GM18517 (cell line): ENCODE measurements around the gene C1orf174.
A peak's percentile ranks its signal among the peaks of the same experiment; 100 is the strongest.

ENCODE experiments used
- ATAC-seq: cut with Tn5 transposase; IDR thresholded peaks from one replicate; pipeline ENCODE4 v1.9.1; 2021; ENCODE audit warnings: mild to moderate bottlenecking, moderate library complexity; ENCODE audit not compliant: unreplicated experiment

C1orf174 gene

DNA sequence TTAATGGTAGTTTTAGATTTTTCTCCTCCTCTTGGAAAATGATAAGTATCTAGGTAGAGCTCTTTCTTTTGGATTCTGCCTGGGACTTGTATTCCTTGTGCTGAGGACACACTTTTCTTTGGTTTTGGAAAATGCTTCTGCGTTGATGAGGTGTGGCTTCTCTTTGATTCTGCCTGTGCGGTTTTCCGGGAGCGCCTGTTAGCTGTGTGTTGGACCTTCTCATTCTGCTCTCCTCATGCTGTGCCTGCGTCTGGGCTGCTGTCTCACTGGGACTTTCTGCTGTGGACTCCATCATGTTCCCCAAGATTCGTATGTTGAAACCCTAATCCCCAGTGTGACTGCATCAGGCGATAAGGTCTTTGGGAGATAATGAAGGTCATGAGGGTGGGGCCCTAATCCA, 21.0 kb downstream of the C1orf174 start:
- no peak for ATAC-seq

DNA sequence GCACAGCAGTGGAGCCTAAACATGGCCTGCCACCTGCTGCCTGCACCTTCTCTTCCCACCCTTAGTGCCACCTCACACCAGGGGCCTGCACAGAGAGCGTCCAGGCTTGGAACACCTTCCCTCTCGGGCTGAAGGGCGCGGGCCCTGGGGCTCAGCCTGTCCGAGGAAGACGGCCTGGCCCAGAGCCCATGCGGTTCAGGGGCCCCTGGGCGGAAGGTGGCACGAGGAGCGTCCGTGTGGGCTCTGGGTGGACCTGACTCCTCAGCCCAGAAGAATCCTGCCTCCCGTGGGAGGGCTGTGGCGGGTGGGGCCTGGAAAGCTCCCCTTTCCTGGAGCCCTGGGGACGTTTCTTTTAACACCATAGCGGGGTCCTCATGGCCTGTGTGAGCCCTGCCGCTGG, 23.4 kb downstream of the C1orf174 start:
- no peak for ATAC-seq

DNA sequence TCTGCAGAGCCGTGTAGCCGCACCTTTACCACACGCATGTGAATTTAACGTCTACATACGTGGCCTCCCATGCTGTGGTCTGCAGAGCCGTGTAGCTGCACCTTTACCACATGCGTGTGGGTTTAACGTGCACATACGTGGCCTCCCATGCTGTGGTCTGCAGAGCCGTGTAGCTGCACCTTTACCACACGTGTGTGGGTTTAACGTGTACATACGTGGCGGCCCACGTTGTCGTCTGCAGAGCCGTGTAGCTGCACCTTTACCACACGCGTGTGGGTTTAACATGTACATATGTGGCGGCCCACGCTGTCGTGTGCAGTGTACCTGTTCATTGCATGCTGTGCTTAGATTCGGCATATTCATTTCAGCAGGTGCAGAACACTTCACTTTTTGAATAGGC, 25.3 kb downstream of the C1orf174 start:
- no peak for ATAC-seq

DNA sequence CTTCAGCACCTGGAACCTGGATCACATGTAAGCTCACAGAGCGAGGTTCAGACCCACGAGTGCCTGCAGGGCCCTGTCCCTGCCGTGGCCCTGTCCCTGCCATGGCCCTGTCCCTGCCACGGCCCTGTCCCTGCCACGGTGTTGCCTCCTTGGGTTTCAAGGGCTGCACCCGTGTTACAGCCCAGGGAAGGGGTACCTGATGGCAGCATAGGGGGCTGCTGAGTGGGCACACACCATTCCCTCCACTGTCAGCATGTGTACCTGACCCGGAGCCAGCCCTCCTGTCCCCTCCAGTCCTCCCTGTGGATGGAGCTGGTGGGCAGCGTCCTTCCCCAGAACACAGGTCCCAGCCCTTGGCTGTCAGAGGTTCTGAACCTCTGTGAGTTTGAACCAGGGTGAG, 27.5 kb downstream of the C1orf174 start:
- ATAC-seq: no peak

DNA sequence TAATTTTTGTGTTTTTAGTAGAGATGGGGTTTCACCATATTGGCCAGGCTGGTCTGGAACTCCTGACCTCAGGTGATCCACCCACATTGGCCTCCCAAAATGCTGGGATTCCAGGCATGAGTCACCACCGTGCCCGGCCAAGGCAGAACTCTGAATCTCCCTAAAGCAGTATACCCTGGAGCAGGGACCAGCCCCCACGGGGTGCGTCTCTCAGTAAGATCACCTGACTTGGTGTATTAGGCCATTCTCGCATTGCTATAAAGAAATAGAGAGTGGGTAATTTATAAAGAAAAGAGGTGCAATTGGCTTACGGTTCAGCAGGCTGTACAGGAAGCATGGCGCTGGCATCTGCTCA, 28.6 kb downstream of the C1orf174 start:
- no peak for ATAC-seq

- no peak for ATAC-seq
Observed at GRCh38 chr1:3869751-3870301, 30.2 kb downstream of the C1orf174 start.

DNA sequence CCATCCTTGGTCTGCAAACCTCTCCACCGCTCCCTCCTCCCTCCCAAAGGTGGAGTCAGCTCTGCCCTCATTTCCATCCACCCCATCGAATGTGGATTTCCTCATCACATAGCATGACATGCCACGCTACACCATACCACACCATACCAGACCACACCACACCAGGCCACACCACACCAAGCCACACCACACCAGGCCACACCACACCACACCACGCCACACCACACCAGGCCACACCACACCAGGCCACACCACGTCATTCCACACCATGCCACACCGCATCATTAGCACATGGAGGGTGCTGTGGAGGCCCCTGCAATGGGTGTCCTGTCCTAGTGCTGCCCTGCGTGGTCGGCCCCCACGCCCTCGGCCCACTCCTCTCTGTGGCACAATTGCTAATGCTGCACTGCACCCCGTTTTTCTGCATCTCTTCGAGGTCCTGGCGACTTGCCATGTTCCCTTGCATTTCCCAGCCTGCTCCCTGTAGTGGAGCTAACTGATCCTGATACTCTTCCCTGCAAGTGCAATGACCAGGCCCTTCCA, 31.5 kb downstream of the C1orf174 start:
- no peak for ATAC-seq

- ATAC-seq: no peak
Observed at GRCh38 chr1:3865606-3866160, 34.4 kb downstream of the C1orf174 start.

GRCh38 chr1:3864884-3865283, 35.2 kb downstream of the C1orf174 start:
- ATAC-seq: no peak

DNA sequence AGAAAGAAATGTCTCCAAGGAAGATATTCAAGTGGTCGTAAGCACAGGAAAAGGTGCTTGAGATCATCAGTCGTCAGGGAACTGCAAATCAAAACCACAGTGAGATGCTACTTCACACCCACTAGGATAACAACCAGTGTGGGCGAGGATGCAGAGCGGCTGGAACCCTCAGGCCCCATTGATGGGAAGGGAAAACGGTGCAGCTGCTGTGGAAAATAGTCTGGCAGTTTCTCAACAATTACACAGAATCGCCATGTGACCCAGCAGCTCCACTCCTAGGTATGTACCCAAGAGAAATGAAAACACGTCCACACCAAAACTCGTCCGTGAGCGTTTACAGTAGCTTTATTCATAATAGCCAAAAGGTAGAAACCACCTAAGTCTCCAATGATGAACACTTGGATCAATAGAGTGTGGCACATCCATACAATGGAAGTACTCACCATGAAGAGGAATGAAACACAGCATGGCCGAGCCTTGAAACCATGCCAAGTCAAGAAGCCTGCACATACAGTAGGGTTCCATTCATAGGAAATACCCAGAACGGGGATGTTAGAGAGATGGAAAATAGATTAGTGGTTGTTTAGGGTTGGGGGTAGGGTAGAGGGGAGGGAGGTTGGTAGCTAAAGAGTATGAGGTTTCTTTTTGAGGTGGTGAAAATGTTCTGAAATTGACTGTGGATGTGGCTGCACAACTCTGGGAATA, 36.7 kb downstream of the C1orf174 start:
- no peak for ATAC-seq

DNA sequence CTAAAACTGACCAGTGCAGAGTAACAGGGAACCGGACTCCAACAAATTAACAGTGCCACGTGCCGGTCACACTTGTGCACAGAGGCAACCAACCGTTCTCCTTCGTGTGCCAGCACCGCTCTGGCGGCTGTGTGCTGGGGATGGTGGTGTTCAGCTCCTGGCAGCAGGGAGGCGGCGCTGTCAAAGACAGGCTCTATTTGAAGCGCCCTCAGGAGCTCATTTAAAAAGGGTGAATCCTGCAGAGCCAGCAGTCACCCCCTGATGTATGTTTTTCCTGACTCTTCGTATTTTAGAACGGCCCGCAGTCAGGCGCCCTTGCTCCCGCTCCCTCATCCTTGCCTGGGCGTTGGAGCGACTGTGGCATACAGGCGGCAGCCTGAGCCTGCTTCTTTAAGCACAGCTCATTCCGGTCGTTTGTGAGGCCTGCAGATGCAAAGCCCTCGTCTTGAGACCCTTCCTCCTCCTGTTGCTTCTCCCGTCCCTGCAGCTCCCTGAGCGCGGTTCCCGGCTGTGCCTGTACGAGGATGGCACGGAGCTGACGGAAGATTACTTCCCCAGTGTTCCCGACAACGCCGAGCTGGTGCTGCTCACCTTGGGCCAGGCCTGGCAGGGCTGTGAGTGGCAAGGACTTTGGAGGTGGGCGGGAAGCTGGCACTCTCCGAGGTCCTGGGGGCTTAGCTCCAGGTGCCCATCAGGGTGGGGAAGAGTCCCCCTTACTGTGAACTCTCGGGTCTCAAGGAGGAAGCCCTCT, 41.7 kb downstream of the C1orf174 start:
- ATAC-seq: no peak

DNA sequence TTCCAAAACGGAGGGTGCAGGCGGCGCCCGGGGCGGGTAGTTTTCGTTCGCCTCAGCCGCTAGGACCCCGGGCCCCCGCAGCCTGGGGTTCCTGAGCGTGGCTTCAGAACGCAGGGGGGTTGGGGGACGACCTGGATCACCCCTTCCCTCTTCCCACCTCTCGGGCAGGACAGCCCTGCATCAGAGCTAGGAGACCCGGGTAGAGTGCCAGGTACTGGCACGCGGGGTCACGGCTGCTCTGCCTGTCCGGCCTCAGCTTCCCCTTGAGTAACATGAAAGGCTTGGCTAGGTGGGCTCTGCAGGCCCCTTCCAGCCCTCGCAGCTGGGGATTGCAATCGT, 42.3 kb downstream of the C1orf174 start:
- ATAC-seq: no peak

- peak; percentile 97 for ATAC-seq
Observed at GRCh38 chr1:3856923-3857790, 42.9 kb downstream of the C1orf174 start, which contains the start of the genes CEP104 and DFFB. Gene CEP104, minus strand, starts transcription at chr1:3857211. Its CDS starts 4,804 bp downstream, at chr1:3852407. Gene DFFB, plus strand, starts transcription at chr1:3857476. Its CDS starts 128 bp downstream, at chr1:3857604.

- ATAC-seq: no peak
Observed at GRCh38 chr1:3852711-3853485, 47.2 kb downstream of the C1orf174 start.

DNA sequence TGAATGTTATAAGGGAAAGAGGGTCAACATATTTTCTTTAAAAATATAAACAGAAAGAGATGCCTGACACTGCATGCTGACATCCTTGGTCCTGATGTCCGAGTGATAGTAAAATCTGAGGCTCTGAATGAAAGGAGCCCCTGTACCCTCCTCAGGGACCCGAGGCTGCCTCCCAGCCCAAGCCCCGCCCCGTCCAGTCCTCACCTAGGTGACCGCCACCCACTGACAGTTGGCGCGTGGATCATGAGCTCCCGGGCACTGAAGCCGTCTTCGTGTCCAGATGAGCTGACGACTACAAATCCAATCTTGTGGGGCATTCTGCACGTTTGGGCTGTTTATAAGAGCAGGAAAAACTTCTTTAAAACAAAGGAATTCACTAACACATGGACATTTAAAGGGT, 48.0 kb downstream of the C1orf174 start:
- no peak for ATAC-seq

DNA sequence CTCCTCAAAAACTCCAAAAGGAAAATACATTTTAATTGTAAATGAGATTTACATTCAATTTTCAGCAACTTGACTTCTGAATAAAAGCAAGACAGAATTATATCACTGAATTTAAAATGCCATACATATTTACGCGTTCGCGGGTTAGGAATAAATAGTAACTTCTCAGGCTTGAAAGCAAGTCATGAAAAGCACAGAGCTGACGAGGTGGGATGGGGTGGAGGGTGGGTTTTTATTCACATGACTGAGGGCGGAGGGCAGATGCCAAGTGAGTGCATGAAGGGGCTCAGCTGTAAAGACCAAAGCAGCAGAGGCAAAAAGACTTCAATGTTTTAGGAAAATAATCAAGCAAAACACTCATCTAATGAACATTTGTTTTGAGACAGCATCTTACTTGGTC, 48.8 kb downstream of the C1orf174 start:
- ATAC-seq: no peak

GRCh38 chr1:3850857-3851256, 49.2 kb downstream of the C1orf174 start:
- ATAC-seq: no peak

DNA sequence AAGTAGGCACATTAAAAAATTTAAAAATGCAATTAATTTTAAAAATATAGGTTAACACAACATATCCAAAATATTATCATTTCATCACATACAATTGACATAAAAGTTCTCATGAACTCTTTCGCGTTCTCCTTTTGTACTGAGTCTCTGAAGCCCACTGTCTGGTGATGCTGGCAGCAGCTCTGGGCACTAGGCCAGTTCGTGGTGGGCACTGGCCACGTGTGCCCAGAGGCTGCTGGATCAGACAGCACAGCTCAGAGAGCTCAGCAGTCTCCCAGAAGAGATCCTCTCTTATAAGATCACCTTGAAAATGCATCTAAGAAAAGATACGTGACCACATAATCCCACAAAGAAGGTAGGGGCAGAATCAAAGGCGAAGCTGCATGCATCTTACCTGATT, 53.0 kb downstream of the C1orf174 start:
- ATAC-seq: no peak

DNA sequence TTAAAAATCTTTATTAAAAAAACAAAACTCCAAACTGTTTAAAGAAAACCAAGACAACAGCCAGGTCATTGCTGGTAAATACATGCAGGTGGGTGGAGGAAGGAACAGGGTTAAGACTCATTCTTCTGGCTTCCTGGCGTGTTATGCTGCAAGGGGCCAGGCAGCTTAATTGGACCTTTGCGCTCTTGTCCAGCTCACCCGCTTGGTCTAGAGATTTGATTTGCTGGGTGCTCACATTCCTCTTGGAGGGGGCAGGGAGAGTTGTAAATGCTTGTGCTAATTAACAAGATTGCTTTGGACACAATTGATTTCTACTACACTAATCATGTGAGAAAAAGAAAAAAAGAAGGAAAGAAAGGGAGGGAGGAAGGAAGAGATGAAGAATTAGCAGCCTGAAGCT, 53.5 kb downstream of the C1orf174 start:
- no peak for ATAC-seq

DNA sequence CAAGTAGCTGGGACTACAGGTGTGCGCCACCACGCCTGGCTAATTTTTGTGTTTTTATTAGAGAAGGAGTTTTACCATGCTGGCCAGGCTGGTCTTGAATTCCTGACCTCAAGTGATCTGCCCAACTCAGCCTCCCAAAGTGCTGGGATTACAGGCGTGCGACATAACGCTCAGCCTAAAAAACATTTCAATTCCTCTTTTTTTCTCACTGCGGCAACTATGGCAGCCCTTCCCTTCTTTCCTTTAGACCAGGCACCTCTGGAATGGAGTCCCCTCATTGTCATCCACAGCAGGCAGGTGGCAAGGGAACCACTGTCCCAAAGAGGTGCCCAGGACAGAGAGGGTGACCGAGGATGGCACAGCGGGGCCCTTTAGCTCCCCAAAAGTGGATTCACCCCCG, 57.2 kb downstream of the C1orf174 start:
- no peak for ATAC-seq
